Measurements from ENCODE around the gene ARHGEF17.

The ARHGEF17 gene

GRCh38 chr11:73381589-73381988 is 73.5 kb downstream of the ARHGEF17 start:
- TF ChIP-seq, protein P1, sequence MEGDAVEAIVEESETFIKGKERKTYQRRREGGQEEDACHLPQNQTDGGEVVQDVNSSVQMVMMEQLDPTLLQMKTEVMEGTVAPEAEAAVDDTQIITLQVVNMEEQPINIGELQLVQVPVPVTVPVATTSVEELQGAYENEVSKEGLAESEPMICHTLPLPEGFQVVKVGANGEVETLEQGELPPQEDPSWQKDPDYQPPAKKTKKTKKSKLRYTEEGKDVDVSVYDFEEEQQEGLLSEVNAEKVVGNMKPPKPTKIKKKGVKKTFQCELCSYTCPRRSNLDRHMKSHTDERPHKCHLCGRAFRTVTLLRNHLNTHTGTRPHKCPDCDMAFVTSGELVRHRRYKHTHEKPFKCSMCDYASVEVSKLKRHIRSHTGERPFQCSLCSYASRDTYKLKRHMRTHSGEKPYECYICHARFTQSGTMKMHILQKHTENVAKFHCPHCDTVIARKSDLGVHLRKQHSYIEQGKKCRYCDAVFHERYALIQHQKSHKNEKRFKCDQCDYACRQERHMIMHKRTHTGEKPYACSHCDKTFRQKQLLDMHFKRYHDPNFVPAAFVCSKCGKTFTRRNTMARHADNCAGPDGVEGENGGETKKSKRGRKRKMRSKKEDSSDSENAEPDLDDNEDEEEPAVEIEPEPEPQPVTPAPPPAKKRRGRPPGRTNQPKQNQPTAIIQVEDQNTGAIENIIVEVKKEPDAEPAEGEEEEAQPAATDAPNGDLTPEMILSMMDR (IDR thresholded peaks at IDR 0.05; ENCODE audit: insufficient read depth, low read length, missing control alignments): no peak
- CTCF ChIA-PET: interaction anchor here (1.5 to 6.9 kb wide), 6 partner anchors 9 to 279 kb away, joined by 3 to 39 read pairs (median 8); no protein-coding TSS in a partner anchor
- POLR2A ChIA-PET: no interaction called here
- no peak for DNase-seq (ENCODE audit: low read depth, low spot score)
- no peak overlapping the region for H3K4me3 ChIP-seq (ENCODE audit: low read depth, low read length)

DNA sequence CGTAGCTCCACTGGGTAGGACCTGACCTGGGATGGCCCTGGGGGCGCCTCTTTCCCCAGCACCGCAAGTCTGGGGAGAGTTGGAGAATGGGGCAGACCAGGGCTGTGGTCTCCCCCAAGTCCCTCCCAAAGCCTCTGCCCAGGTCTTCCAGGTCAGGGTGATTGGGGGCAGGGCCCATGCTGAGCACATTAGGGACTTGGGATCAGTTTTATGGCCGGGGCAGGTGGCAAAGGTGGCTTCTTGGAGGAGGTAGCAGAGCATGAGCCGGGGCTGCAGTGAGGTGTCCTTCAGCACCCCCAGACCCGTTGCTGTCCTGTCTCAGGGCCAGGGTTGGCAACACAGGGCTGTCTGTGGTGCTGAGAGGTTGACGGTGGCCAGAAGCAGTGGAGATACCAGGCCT is 74.1 kb downstream of the ARHGEF17 start:
- ChIA-PET POLR2A (no interaction called here), CTCF (interaction anchor here (1.5 to 6.9 kb wide), 7 partner anchors 10 to 278 kb away, joined by 3 to 39 read pairs (median 6); no protein-coding TSS in a partner anchor)
- TF ChIP-seq, protein P1 (IDR thresholded peaks at IDR 0.05; ENCODE audit: insufficient read depth, low read length, missing control alignments): no peak
- DNase-seq (ENCODE audit: low read depth, low spot score): no peak
- H3K4me3 ChIP-seq (ENCODE audit: low read depth, low read length): no peak overlapping the region

DNA sequence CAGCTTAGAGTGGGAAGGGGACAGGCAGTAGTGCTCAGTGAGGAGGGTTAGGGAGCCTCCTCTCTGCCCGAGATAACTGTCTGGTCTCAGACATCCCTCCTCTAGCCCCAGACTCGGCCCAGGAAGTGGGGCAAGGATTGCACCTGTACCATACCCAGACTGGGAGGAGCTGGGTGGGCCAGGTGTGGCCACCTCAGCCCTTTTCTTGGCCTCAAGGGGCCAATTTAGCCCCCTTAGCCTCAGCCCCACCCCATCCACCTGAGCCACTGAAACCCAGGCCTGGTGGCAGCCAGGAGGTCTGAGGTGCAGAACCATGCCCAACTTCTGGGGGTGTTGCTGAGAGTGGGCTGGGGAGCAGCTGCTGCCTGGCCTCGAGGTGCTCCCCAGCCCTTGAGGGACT is 74.7 kb downstream of the ARHGEF17 start:
- POLR2A ChIA-PET: no interaction called here
- DNase-seq (ENCODE audit: low read depth, low spot score): no peak
- TF ChIP-seq, protein P1 (IDR thresholded peaks at IDR 0.05; ENCODE audit: insufficient read depth, low read length, missing control alignments): no peak
- CTCF ChIA-PET: interaction anchor here (1.0 to 6.9 kb wide), 9 partner anchors 9 to 278 kb away, joined by 3 to 39 read pairs (median 5); no protein-coding TSS in a partner anchor
- no peak overlapping the region for H3K4me3 ChIP-seq (ENCODE audit: low read depth, low read length)

- ChIA-PET POLR2A (no interaction called here), CTCF (interaction anchor here (0.7 to 6.9 kb wide), 11 partner anchors 9 to 277 kb away, joined by 3 to 39 read pairs (median 5); no protein-coding TSS in a partner anchor)
- H3K4me3 ChIP-seq (ENCODE audit: low read depth, low read length): no peak overlapping the region
- DNase-seq (ENCODE audit: low read depth, low spot score): no peak
- TF ChIP-seq, protein P1 (IDR thresholded peaks at IDR 0.05; ENCODE audit: insufficient read depth, low read length, missing control alignments): no peak
Observed at GRCh38 chr11:73383249-73384124, 75.4 kb downstream of the ARHGEF17 start.

DNA sequence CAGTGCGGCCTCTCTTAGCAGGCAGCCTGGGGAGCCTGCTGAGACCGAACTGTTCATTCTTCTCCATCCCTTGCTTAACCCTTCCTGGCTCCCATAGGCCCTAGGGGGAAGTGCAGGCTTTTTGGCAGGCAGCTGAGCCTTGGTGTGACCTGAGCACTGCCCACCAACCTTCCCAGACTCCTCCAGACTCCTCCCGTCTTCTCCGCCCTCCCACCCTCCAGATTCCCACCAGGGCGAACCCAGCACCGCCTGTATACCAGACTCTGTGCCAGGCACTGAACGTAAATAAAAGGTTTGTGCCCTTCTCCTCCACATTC is 76.0 kb downstream of the ARHGEF17 start:
- CTCF ChIA-PET: interaction anchor here (1.5 to 6.9 kb wide), 5 partner anchors 10 to 277 kb away, joined by 5 to 39 read pairs (median 9); no protein-coding TSS in a partner anchor
- POLR2A ChIA-PET: no interaction called here
- TF ChIP-seq, protein P1 (IDR thresholded peaks at IDR 0.05; ENCODE audit: insufficient read depth, low read length, missing control alignments): no peak
- DNase-seq (ENCODE audit: low read depth, low spot score): no peak
- H3K4me3 ChIP-seq (ENCODE audit: low read depth, low read length): no peak overlapping the region

DNA sequence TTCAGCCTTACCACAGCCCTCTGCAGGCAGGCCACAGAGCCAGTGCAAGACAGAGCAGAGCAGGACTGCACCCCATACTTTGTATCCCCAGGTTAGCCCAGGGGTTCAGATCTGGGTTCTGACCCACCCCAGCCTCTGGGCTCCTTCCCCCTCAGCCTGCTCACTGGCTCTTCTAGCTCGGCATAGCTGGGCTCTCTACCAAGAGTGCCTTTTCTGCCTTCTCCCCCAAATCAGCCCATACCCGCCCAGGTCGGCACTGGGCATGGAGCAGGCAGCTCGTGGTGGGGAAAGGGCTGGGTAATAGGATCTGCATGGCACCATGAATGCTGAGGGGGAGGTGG is 76.4 kb downstream of the ARHGEF17 start:
- ChIA-PET POLR2A (no interaction called here), CTCF (interaction anchor here (1.5 to 6.9 kb wide), 7 partner anchors 9 to 277 kb away, joined by 4 to 39 read pairs (median 9); no protein-coding TSS in a partner anchor)
- H3K4me3 ChIP-seq (ENCODE audit: low read depth, low read length): no peak overlapping the region
- DNase-seq (ENCODE audit: low read depth, low spot score): no peak
- TF ChIP-seq, protein P1 (IDR thresholded peaks at IDR 0.05; ENCODE audit: insufficient read depth, low read length, missing control alignments): no peak

All from AG04449 (cell line).